Activated CD8-positive, alpha-beta memory T cell treated with anti-CD3 and anti-CD28 coated beads, Interleukin-2, amount 50 U/mL, for 48 hours (primary cell): ENCODE measurements around the gene EFCAB8.
"Not testable (repeated sequence)": the region's sequence is repeated elsewhere in the genome, so short reads cannot be mapped to it uniquely, and the experiment has no call there.

ENCODE experiments used
- DNase-seq: peaks from one replicate; pipeline ENCODE4 v3.0.0-alpha.2; 2020

Gene EFCAB8

DNA sequence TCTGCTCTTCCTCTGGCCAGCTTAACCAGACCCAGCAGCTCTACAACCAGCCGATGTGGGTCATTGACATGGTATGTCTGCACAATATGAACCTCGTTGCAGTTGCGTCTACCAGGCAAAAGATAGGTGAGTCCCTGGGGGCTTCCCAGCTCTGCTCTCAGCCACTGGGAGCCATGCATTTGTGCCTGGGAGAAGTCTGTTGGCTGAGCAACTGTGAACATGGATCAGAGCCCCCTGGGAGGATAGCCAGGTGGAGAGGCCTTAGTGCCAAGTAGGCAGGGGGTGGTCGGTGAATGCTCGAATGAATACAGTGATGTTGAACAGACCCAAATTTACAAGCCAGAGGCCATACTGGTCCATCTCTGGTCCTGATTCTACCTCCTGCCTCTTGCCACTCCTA is 30.6 kb downstream of the EFCAB8 start:
- no peak for DNase-seq

DNA sequence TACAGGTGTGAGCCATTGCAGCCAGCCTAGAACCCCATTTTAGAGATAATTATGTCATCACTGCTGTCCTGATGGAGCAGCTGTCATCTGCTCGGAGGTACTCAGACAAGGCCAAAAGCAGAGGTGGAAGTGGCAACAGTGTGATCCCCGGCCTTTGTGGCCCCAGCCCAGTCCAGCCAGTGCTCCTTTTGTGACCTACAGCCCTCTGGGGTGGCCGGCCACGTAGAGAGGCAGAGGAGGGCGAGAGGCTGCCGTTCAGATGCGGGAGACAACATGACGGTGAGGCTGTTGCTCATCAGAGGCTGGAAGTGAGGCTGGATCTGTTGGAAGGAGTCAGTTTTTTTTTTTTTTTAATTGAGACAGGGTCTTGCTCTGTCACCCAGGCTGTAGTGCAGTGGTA is 32.8 kb downstream of the EFCAB8 start:
- no peak for DNase-seq

DNA sequence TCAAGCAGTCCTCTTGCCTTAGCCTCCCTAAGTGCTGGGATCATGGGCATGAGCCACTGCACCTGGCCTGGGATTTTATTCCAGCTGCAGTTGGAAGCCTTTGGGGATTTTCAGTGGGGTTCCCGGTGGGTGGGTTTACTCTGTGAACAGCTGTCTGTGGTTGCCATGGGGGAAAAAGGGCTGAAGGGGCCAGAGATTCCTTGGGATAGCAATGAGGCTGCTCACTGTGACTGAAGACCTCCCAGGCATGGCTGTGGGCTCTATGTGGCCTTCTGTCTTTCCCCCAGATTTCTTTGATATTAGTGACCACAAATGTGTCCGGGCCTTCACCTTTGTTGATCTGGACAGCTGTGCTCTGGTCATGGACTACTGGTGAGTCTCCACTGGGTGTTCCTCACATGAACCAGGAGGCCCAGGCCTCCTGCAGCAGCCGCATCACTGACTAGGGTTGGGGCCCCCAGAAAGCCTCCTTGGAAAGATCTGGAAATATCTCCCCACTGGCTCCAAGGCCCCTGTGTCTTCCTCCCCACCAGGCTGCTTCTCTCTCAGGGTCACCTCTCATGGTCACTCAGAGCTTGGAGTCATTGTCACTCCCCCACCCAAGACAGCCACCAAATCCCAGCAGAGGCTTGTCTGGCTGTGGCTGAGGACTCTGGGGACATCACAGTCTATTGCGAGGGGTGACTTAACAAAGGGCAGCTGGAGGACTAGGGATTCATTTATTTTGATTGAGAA is 33.4 kb downstream of the EFCAB8 start:
- DNase-seq: no peak

DNA sequence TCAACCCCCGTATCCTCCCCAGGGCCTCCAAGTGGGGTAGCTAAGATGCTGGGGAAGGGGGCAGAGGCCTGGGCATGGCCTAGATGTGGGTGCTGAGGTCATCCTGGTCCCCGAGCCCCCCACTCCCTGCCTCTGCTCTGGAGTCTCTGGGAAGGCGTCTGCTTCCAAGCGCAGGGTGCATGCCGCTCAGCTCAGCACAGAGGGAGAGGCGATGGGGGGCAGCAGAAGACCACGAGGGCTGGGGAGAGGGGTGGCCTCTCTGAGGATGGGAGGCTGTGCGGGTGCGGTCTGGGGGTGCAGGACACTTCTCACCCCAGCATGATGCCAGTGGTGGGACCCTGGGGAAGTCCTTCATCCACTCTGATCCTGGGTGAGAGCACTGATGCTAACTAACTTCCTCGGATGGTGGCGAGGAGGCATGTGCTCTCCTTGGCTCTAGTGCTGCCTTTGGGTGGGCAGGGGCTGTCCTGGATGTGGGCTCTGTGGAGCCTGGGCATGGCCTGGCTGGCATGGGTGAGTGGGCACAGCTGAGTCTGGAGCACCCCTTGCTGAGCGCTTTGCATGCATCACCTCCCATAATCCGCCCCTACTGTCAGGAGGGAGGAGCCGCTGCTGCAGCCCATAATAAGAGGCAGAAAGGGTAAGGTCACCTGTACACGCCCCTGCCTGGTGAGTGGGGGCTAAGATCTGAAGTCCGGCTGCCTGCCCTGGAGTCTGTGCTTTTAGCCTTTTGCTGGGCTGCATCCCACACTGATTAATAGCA is 34.7 kb downstream of the EFCAB8 start:
- no peak for DNase-seq

DNA sequence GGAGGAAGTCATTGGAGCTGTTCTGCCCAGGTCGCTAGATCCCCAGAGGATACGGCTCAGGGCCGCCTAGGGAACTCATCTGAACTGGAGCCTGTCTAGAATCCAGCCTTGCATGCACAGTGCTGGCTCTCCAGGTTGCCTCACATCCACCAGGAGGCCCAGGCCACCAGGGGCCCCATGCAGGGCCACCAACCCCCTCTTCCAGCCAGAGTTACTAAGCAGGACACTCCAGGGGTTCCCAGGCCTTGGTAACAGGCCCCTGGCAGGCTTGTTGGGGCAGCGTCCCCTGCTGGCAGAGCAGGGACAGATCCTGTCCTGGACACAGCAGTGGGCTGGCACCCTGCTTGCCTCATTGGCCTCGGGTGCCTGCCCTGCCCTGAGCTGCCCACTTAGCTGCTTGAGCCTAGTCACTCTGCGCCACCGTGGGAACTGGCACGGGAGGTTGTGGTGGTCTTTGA is 35.3 kb downstream of the EFCAB8 start:
- DNase-seq: no peak

DNA sequence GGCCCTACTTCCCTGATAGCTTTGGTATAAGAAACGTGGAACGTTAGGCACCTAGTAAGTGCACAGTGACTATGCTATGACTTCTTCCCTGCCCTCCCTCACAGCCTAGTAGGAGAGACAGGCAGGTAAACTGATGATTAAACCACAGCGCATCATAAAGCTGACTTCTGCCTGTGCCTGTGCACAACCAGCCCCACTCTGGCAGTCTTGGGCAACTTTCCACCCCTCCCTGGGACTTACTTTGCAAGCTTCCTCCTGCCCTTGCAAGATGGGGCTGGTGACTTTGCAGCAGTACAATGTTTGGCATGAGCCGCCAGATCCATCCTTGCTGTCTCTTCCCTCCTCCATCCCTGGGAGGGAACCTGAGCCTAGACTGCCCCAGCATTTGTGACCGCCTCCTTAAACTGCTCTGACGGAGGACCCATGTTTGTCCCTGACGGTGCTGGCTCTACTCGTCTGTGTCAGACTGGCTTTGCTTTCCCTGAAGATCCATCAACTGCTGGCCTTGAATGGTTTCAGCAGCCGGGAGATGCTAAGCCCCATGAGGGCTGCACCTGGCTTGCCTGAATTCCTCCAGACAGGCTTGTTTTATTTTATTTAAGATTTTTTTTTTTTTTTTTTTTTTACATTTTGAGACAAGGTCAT is 36.1 kb downstream of the EFCAB8 start:
- no peak for DNase-seq

DNA sequence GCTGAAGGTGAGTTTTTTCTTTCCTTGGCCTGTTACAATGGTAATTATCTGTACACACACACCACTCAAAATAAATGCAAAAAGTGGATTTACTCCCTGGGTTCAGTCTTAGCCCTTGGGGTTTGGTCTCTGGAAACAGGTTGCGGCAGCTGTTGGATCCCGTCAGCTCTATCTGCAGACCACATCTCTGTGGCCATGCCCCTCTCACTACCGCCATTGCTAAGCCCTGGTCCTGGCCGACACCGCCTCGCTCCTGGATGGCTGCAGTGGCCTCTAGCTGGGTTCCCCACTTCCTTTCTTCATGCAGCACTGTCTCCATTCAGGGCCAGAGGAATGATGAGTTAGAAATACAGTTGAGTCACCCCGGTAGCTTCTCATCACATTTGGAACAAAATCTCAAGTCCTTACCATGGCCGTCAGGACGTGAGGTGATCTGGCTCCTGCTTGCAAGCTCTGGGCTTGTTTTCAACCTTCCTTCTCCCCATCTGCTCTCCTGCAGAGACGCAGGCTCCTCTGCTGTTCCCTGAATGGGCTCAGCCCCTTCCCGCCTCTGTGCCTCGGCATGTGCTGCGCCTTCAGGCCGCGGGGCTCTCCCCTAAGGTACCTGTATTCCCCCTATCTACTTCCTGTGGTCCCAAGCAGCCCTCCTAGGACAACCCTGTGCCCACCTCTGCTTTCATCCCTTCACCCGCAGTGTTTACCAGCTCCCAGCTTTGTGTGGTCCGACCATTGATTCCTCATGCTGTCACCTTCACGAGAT is 38.0 kb downstream of the EFCAB8 start:
- no peak for DNase-seq

DNA sequence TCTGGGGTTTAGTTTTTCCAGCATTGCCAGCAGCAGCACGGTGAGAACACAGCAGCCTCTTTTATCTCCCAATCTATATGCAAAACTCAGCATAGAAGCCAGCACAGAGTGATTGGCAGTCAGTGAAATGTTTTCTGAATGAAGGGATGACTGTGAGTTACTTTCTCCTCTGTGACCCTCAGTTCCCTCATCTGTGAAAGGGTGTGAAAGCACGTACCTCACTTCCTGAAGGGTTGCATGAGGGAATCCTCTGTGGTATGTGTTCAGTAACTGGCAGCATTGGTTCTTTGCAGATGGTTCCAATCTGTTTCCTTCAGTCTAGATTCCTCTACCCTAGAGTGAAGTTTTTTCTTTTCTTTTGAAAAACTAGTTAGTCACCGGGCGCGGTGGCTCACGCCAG is 40.0 kb downstream of the EFCAB8 start:
- no peak for DNase-seq

DNA sequence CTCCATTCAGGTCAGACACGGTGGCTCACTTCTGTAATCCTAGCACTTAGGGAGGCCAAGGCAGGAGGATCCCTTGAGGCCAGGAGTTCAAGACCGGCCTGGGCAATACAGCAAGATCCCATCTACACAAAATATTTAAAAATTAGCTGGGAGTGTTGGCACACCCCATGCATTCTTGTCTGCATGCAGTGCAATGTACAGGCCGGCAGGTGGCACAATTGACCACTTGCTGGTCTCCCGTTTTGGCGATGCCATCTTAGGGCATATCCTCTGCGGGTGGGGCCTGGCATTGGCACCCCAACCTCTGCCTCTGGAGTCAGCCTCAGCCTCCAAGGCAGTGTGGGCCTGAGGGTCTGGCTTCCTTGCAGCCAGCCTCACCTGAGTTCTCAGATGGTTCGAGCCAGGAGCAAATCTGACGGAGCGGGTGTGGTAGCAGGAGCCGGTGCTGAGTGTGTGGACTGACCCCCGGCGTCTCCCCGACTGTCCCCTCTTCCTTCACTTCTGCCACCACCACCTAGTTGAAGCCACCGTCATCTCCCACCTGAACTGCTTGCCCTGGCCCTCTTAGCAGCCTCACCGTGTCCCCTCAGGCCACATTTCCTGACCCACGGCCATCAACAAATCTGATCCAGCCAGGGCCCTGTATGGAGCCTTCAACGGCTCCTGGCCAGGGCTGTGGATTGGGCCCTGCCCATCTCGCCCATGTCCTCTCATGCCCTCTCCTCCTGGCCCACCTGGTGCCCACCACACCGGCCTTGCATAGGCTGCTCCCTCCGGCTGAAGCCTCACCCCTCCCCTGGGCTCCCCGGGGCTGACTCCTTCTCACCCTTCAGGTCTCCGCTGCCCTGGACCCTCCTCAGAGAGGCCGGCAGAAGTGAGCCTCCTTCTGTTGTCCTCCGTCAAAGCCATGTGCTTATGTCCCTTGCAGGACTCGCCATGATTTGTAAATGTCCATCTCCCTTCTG is 44.0 kb downstream of the EFCAB8 start:
- peak; percentile 85 for DNase-seq

DNA sequence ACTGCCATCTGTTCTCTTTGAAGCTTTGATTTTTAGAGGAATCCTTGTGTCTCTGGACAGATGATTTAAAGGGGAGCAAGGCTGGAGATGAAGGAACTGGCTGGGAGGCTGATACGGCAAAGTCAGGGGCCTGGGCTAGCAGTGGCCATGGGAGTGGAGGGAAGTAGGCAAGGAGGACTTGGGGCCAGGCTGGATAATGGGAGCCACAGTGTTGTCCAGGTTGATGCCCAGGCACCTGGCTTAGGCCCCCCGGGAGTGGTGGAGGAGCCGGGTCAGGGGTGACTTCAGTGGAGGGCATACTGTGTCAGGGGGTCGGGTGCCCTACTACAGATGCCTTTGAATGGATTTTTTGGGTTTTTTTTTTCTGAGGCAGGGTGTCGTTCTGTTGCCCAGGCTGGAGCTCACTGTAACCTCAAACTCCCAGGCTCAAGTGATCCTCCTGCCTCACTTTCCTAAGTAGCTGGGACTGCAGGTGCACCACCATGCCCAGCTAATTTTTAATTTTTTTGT is 45.0 kb downstream of the EFCAB8 start:
- no peak for DNase-seq

DNA sequence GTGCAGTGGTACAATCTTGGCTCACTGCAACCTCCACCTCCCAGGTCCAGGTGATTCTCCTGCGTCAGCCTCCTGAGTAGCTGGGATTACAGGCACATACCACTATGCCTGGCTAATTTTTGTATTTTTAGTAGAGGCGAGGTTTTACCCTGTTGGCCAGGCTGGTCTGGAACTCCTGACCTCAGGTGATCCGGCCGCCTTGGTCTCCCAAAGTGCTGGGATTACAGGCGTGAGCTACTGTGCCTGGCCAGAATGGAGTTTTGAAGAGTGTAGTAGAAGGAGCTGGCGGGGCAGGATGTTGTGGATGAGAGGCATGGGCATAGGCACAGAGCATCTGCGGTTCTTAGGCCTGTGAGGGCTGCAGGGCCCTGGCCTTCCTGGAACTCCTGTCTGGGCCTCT is 46.0 kb downstream of the EFCAB8 start:
- not testable (repeated sequence) for DNase-seq

DNA sequence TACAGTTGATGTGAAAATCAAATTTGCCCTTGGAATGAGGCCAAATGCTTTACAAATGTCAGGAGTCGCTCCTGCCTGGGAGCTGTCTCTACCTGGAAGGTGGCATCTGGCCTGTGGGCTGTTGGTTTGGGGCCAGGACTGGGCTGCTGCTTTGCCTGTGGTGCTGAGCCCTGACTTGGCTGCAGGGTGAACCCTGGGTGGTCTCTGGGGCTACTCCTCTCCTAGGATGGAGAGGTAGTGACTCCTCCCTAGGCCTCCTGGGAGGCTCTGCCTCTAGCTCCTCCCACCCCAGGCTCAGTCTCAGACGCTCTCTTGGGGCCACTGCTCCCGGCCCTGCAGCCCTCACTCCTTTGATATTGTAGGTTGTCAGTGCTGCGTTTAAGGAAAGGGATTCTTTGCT is 47.5 kb downstream of the EFCAB8 start:
- DNase-seq: no peak

DNA sequence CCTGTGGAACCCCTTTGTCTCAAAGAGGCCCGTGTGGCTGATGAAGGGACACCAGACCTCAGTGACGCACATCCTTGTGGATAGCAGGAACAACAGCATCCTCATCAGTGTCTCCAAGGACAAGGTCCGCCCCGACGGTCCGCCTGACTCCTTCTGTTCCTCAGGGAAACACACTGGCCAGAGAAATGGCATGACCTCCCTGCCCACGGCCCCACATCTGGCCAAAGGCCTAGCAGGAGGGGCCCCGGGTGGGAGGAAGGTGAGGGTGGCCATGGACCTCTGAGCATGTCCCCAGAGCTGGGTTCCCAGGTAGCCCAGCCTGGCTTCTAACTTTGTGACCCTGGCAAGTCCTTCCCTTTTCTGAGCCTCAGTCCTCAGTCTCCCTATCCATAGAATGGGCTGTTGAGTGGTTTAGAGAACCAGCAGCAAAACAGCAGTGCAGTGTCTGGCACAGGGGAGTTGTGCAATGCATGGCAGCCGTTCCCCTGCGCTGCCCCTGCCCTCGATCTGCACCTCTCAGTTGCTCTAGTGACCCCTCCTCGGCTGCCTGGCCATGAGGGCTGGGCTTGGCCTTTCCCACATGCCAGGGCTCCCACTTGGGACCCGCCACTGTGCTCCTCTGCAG is 48.3 kb downstream of the EFCAB8 start:
- DNase-seq: no peak

DNA sequence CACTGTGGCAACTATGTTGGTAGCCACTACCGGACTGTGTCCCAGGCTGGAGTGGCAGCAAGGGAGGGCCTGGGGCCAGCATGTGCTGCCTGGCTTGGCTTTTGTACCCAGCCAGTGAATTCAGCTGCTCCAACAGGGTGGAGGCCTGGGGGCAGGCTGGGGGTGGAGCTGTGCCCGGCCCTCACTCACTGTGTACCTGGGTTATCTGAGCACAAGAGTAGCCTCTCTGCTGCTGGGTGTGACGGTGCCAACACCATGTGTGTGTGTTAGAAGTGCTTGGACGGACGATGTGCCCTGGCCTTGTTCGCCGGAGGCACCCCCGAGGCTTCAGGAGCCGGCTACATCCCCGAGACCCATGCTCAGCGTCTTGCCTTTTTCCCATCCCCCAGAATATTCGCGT is 49.2 kb downstream of the EFCAB8 start:
- DNase-seq: no peak

DNA sequence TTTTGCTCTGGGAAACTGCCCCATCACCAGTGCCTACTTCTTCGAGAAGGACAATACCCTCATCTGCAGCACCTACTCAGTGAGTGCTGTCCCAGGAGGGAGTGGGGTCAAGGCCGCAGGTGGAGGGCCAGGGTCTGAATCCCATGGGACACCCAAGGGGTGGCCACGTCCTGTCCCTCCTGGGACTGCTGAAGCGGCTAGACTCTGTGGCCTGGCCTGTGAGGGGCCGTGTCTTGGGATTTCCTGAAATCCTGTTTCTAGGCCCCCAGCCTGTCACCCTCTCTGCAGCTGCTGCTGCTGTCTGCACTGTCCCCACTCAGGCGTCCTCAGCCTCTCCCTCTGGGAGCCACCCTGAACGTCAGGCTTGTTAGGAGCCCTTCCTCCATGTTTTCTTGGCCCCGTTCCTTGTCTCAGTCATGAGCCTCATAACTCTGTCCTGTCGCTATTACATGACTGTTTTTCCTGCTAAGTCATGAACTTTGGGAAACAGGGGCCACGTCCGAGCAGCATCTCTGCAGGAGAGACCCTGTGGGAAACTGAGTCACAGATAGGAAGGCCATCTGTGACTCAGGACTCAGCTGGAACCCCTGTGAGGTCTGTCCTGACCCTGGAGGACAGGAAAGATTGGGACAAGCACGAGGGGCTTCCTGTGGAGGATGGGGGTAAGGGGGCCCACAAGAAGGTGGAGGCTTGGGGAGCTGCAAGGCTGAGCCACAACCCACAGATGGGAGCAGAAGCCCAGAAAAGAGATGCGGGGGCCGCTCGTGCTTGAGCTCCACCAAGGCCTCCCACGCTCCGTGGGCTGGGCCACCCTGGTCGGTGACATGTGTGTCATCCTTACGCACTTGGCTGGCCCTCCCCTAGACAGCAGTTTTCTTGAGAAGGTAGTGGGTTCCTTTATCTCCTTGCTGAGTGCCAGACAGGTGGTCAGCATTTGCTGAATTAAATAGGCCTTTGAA is 49.9 kb downstream of the EFCAB8 start:
- DNase-seq: no peak

DNA sequence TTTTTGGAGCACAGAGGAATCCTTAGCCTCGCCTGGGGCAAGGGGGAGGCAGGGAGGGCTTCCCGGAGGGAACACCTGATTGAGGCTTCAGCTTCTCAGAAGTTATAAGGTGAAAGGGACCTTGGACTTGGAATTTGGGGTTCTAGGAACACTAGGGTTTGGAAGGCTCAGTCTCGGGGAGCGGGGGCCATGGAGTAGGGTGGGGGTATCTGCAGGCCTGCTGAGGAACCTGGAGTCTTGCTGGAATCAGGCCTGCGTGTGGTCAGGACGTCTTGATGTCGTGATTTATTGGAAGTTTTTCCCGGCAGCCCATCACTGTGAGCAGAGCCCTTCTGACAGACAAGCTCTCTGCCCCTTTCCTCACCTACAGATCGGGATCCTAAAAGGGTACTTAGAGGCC is 50.7 kb downstream of the EFCAB8 start:
- no peak for DNase-seq

DNA sequence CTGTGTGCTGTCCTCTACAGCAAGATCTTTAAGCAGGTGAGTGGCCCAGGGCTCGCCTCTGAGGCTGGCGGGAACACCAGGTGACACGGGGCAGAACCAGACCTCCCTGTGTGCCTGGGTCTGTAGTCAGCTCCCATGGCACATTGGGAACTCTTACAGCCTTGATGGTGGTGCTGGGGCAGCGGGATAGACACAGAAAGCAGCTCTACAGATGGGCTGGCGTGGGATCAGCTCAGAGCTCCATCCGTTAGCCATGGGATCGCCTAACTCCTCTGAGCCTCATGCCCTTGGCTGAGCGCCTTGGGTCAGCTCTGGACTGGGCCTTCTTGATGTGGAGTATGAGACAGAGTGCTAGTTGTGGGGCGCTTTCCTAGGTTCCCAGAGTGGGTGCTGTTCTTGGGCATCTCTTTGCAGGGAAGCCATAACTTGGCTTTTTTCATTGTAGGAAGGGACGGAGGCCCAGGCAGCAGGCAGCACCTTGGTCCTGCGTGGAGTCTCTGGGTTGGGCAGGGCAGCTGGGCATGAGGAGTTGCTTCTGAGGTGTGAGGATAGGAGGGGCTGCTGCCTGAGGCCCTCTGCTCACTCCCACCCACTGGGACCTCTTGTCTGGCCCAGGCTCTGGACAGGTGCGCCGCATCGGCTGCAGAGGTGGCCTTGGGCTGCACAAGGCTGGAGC is 51.3 kb downstream of the EFCAB8 start:
- DNase-seq: no peak

DNA sequence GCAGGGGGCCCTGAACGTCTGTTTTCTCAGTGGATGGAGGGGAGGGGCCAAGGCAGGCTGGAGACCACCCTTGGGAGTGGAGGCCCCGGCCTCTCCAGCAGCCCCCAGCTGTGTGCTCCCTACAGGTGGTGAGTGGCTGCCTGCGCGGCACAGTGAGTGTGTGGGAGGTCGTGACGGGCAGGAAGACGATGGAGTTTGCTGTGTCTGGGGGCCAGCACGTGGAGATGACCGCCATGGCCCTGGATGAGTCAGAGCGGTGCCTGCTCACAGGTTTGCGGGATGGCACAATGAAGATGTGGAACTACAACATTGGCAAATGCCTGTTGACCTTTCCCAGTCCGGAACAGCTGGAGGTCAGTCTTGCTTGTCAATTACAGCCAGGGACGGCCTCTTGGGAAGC is 52.6 kb downstream of the EFCAB8 start:
- no peak for DNase-seq

DNA sequence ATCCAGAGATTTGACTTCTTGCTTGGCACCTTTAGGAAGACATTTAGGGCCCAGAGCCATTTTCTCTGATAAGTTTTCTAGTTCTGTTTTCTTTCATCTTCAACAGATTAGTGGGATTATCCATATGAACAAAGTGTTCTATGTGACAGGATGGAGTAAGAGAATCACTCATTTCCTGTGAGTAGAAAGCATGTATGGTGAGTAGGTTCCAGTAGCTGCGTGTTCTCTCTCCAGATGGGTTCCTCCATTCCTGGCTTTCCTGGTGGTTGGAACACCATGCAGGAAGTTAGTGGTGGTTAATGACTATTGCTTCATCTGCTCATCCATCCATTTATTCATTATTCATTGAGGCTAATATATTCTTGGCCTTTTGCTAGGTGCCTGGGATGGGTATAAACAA is 54.0 kb downstream of the EFCAB8 start:
- no peak for DNase-seq

DNA sequence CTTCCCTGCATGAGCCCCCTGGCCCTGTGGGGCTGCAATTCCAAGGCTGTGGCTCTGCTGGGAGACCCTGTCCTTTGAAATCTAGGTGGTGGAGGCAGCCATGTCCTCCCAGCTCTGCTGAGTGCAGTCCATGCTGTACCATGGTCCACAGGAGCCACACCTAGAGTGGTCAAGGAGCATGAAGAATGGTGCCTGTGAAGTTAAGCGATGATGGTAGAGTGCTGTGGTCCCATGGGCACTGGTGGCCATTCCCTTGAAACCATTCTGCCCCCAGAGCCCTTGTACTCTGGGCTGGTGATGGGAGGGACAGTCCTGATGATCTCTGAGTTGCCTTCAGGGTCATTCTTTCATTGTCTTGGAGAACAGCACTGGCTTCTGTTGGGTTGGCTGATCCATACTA is 55.3 kb downstream of the EFCAB8 start:
- DNase-seq: no peak
